Activated naive CD4-positive, alpha-beta T cell treated with anti-CD3 and anti-CD28 coated beads, Interleukin-2, amount 10 ng/mL, durations not matched to agents 7 days and 5 days (primary cell): Measurements from ENCODE around the gene CGREF1.
A peak's percentile ranks its signal among the peaks of the same experiment; 100 is the strongest.

Experiments
- CTCF ChIA-PET: fragments of 350-600 bp; sonication (Branson Sonifier 250); formaldehyde crosslinking; loops from one replicate; lab custom pipeline; 2021; ENCODE audit warnings: antibody characterized with exemption; lab: Charles Lee
- DNase-seq: peaks from one replicate; pipeline ENCODE4 v3.0.0-alpha.2; 2020
- H3K27ac Mint-ChIP-seq: one replicate; pipeline ENCODE4 v1.8.0; 2021; ENCODE audit warnings: mild to moderate bottlenecking, moderate library complexity, mixed read lengths
- H3K27me3 Mint-ChIP-seq: one replicate; pipeline ENCODE4 v1.8.0; 2021; ENCODE audit warnings: mild to moderate bottlenecking, mixed read lengths
- H3K36me3 Mint-ChIP-seq: one replicate; pipeline ENCODE4 v1.8.0; 2021; ENCODE audit warnings: mixed read lengths
- H3K4me1 Mint-ChIP-seq: one replicate; pipeline ENCODE4 v1.8.0; 2021; ENCODE audit warnings: mixed read lengths
- H3K4me3 Mint-ChIP-seq: one replicate; pipeline ENCODE4 v1.8.0; 2021; ENCODE audit warnings: mild to moderate bottlenecking, moderate library complexity, mixed read lengths
- H3K9me3 Mint-ChIP-seq: one replicate; pipeline ENCODE4 v1.8.0; 2021; ENCODE audit warnings: mixed read lengths

Gene CGREF1

GRCh38 chr2:27059141-27059820 is 59.6 kb downstream of the CGREF1 start:
- no peak overlapping the region for H3K4me3 Mint-ChIP-seq
- no peak for DNase-seq
- no peak overlapping the region for H3K27ac Mint-ChIP-seq
- H3K27me3 Mint-ChIP-seq = no peaks in the 10 kb centered on the region
- CTCF ChIA-PET = interaction anchor here (1.4 kb wide), 1 partner anchor 243 kb away, joined by 3 read pairs; no protein-coding TSS in a partner anchor
- no peaks in the 10 kb centered on the region for H3K4me1 Mint-ChIP-seq
- H3K9me3 Mint-ChIP-seq = no peaks in the 10 kb centered on the region
- peaks cover 24% of the 10 kb centered on the region for H3K36me3 Mint-ChIP-seq

GRCh38 chr2:27058210-27058609 is 60.7 kb downstream of the CGREF1 start:
- peaks cover under 1% of the 10 kb centered on the region for H3K4me1 Mint-ChIP-seq
- H3K4me3 Mint-ChIP-seq = no peak overlapping the region
- no peak overlapping the region for H3K27ac Mint-ChIP-seq
- no peaks in the 10 kb centered on the region for H3K27me3 Mint-ChIP-seq
- H3K36me3 Mint-ChIP-seq = peaks cover 29% of the 10 kb centered on the region
- no peaks in the 10 kb centered on the region for H3K9me3 Mint-ChIP-seq
- CTCF ChIA-PET = interaction anchor here (0.9 kb wide), 1 partner anchor 11 kb away, joined by 3 read pairs; no protein-coding TSS in a partner anchor
- no peak for DNase-seq

- H3K9me3 Mint-ChIP-seq = no peaks in the 10 kb centered on the region
- H3K36me3 Mint-ChIP-seq = peaks cover 22% of the 10 kb centered on the region
- H3K4me3 Mint-ChIP-seq = no peak overlapping the region
- CTCF ChIA-PET = no interaction called here
- no peak overlapping the region for H3K27ac Mint-ChIP-seq
- peaks cover 9% of the 10 kb centered on the region for H3K4me1 Mint-ChIP-seq
- no peaks in the 10 kb centered on the region for H3K27me3 Mint-ChIP-seq
- no peak for DNase-seq
These were observed 61.7 kb downstream of the CGREF1 start for GRCh38 chr2:27057184-27057583.

GRCh38 chr2:27054721-27055120 is 64.2 kb downstream of the CGREF1 start:
- CTCF ChIA-PET = no interaction called here
- no peak overlapping the region for H3K4me3 Mint-ChIP-seq
- peaks cover 2% of the 10 kb centered on the region for H3K9me3 Mint-ChIP-seq
- H3K36me3 Mint-ChIP-seq = peaks cover 28% of the 10 kb centered on the region
- peaks cover 13% of the 10 kb centered on the region for H3K27me3 Mint-ChIP-seq
- DNase-seq = no peak
- H3K27ac Mint-ChIP-seq = no peak overlapping the region
- peaks cover 19% of the 10 kb centered on the region for H3K4me1 Mint-ChIP-seq

- CTCF ChIA-PET = no interaction called here
- no peak for DNase-seq
- Mint-ChIP-seq H3K9me3 (peaks cover 2% of the 10 kb centered on the region), H3K27me3 (peaks cover 13% of the 10 kb centered on the region), H3K4me1 (peaks cover 26% of the 10 kb centered on the region), H3K4me3 (no peak overlapping the region), H3K36me3 (peaks cover 26% of the 10 kb centered on the region), H3K27ac (peak overlapping the region; percentile 5)
These were observed 65.2 kb downstream of the CGREF1 start for GRCh38 chr2:27053776-27054175.

GRCh38 chr2:27053321-27053720 is 65.6 kb downstream of the CGREF1 start:
- Mint-ChIP-seq H3K27me3 (peaks cover 13% of the 10 kb centered on the region), H3K36me3 (peaks cover 26% of the 10 kb centered on the region), H3K4me1 (peaks cover 26% of the 10 kb centered on the region), H3K27ac (no peak overlapping the region), H3K9me3 (peaks cover 2% of the 10 kb centered on the region), H3K4me3 (peak overlapping the region; percentile 10)
- CTCF ChIA-PET = no interaction called here
- no peak for DNase-seq

- CTCF ChIA-PET = interaction anchor here (1.1 to 3.1 kb wide), 7 partner anchors 10 to 47 kb away, joined by 3 to 21 read pairs (median 5); partner anchors contain the start of genes OST4 and TMEM214
- Mint-ChIP-seq H3K4me1 (peaks cover 27% of the 10 kb centered on the region), H3K4me3 (peak overlapping the region; percentile 85), H3K27me3 (peaks cover 13% of the 10 kb centered on the region), H3K36me3 (peaks cover 26% of the 10 kb centered on the region), H3K9me3 (peaks cover 2% of the 10 kb centered on the region), H3K27ac (peak overlapping the region; percentile 84)
- no peak for DNase-seq
These were observed 66.9 kb downstream of the CGREF1 start for GRCh38 chr2:27051902-27052645.

GRCh38 chr2:27050996-27051901 is 67.7 kb downstream of the CGREF1 start, which contains the start of gene AGBL5:
Gene AGBL5, plus strand, starts transcription at chr2:27051668. Its CDS starts 1,291 bp downstream, at chr2:27052959.
- Mint-ChIP-seq H3K4me3 (peak within 1 kb of the TSS; percentile 92), H3K9me3 (peaks cover 2% of the 10 kb centered on the region), H3K36me3 (peaks cover 23% of the 10 kb centered on the region), H3K27ac (peak within 1 kb of the TSS; percentile 98), H3K27me3 (peaks cover 13% of the 10 kb centered on the region), H3K4me1 (peaks cover 27% of the 10 kb centered on the region)
- peak; percentile 98 for DNase-seq
- CTCF ChIA-PET = interaction anchor here (0.6 to 3.1 kb wide), 13 partner anchors 10 to 89 kb away, joined by 3 to 21 read pairs (median 4); partner anchors contain the start of genes ABHD1, OST4 and TMEM214
